GM12891 (cell line): Measurements from ENCODE around the gene FBXO27.

Experiments
- DNase-seq: peaks from one replicate; pipeline ENCODE4 v3.0.0; 2011; ENCODE audit warnings: low spot score; ENCODE audit not compliant: insufficient read length
- FAIRE-seq: peaks from 2 replicates; lab custom pipeline; 2011; peaks lifted over from hg19 to GRCh38; lab: Jason Lieb, UNC
- PAX5 ChIP-seq: IDR thresholded peaks from 2 replicates; pipeline ENCODE4 v1.6.1; 2011; ENCODE audit warnings: low read length, moderate library complexity, mild to moderate bottlenecking; ENCODE audit not compliant: insufficient read depth, severe bottlenecking
- POLR2A ChIP-seq: IDR thresholded peaks from 2 replicates; pipeline ENCODE4 v1.6.1; 2011; ENCODE audit warnings: low read depth, low read length, control low read depth
- POLR2AphosphoS5 ChIP-seq: IDR thresholded peaks from 2 replicates; pipeline ENCODE4 v1.6.1; 2011; ENCODE audit warnings: low read depth, low read length, control low read depth
- POU2F2 ChIP-seq: IDR thresholded peaks from 2 replicates; pipeline ENCODE4 v1.6.1; 2011; ENCODE audit warnings: low read depth, mild to moderate bottlenecking, control low read depth, low read length, moderate library complexity
- SPI1 ChIP-seq: IDR thresholded peaks from 2 replicates; pipeline ENCODE4 v1.6.1; 2011; ENCODE audit warnings: low read depth, low read length, control low read depth
- TAF1 ChIP-seq: IDR thresholded peaks from 2 replicates; pipeline ENCODE4 v1.6.1; 2011; ENCODE audit warnings: low read depth, low read length, control low read depth

The FBXO27 gene

GRCh38 chr19:39067104-39067503 is 34.8 kb upstream of the FBXO27 start:
- no peak for FAIRE-seq
- TF ChIP-seq POLR2AphosphoS5 = no peak
- no peak for TF ChIP-seq SPI1
- TF ChIP-seq POU2F2 = no peak
- no peak for TF ChIP-seq TAF1
- no peak for TF ChIP-seq PAX5
- no peak for TF ChIP-seq POLR2A
- no peak for DNase-seq

GRCh38 chr19:39065928-39066327 is 33.6 kb upstream of the FBXO27 start:
- FAIRE-seq (no peak), DNase-seq (no peak)

GRCh38 chr19:39064405-39064804 is 32.1 kb upstream of the FBXO27 start:
- no peak for FAIRE-seq
- DNase-seq = no peak
- TF ChIP-seq POLR2AphosphoS5 (no peak), POLR2A (no peak), TAF1 (no peak), POU2F2 (no peak)

More at GRCh38 chr19:39065928-39066327, 33.6 kb upstream of the FBXO27 start:
- TF ChIP-seq SPI1 = no peak
- no peak for TF ChIP-seq TAF1
- no peak for TF ChIP-seq POLR2A
- TF ChIP-seq PAX5 = no peak

GRCh38 chr19:39060171-39060570 is 27.8 kb upstream of the FBXO27 start:
- TF ChIP-seq SPI1 (no peak), PAX5 (no peak), POLR2AphosphoS5 (no peak), TAF1 (no peak), POU2F2 (no peak), POLR2A (no peak)
- no peak for DNase-seq
- FAIRE-seq = no peak

GRCh38 chr19:39059302-39059701 is 27.0 kb upstream of the FBXO27 start:
- TF ChIP-seq PAX5 (no peak), POLR2A (no peak), POLR2AphosphoS5 (no peak), POU2F2 (no peak), SPI1 (no peak), TAF1 (no peak)
- FAIRE-seq = no peak
- no peak for DNase-seq

- DNase-seq = no peak
- no peak for TF ChIP-seq POLR2AphosphoS5
- TF ChIP-seq SPI1 = no peak
- TF ChIP-seq PAX5 = no peak
- TF ChIP-seq POU2F2 = no peak
- no peak for TF ChIP-seq POLR2A
- TF ChIP-seq TAF1 = no peak
- FAIRE-seq = no peak
These were observed 25.3 kb upstream of the FBXO27 start for GRCh38 chr19:39057615-39058014.

GRCh38 chr19:39054091-39054470 is 21.7 kb upstream of the FBXO27 start:
- no peak for DNase-seq

GRCh38 chr19:39053276-39054090 is 21.1 kb upstream of the FBXO27 start:
- TF ChIP-seq POLR2A = no peak
- TF ChIP-seq POLR2AphosphoS5 = no peak
- no peak for TF ChIP-seq TAF1
- no peak for TF ChIP-seq SPI1
- no peak for TF ChIP-seq PAX5
- no peak for TF ChIP-seq POU2F2
- DNase-seq = no peak
- FAIRE-seq = no peak

More at GRCh38 chr19:39054091-39054470, 21.7 kb upstream of the FBXO27 start:
- no peak for FAIRE-seq
- no peak for TF ChIP-seq SPI1
- no peak for TF ChIP-seq POLR2AphosphoS5
- TF ChIP-seq POU2F2 = no peak
- no peak for TF ChIP-seq PAX5

- TF ChIP-seq SPI1 (no peak), POLR2AphosphoS5 (no peak), TAF1 (no peak), POU2F2 (no peak), PAX5 (no peak), POLR2A (no peak)
- no peak for DNase-seq
- no peak for FAIRE-seq
These were observed 20.5 kb upstream of the FBXO27 start for GRCh38 chr19:39052846-39053245.

- no peak for TF ChIP-seq TAF1
- TF ChIP-seq POLR2AphosphoS5 = no peak
- TF ChIP-seq PAX5 = no peak
- TF ChIP-seq SPI1 = no peak
- TF ChIP-seq POU2F2 = no peak
- no peak for TF ChIP-seq POLR2A
- no peak for DNase-seq
- peak; percentile 71 for FAIRE-seq
These were observed 19.9 kb upstream of the FBXO27 start for GRCh38 chr19:39052243-39052746.
